ENCODE measurements around the gene DPY30.

DNA sequence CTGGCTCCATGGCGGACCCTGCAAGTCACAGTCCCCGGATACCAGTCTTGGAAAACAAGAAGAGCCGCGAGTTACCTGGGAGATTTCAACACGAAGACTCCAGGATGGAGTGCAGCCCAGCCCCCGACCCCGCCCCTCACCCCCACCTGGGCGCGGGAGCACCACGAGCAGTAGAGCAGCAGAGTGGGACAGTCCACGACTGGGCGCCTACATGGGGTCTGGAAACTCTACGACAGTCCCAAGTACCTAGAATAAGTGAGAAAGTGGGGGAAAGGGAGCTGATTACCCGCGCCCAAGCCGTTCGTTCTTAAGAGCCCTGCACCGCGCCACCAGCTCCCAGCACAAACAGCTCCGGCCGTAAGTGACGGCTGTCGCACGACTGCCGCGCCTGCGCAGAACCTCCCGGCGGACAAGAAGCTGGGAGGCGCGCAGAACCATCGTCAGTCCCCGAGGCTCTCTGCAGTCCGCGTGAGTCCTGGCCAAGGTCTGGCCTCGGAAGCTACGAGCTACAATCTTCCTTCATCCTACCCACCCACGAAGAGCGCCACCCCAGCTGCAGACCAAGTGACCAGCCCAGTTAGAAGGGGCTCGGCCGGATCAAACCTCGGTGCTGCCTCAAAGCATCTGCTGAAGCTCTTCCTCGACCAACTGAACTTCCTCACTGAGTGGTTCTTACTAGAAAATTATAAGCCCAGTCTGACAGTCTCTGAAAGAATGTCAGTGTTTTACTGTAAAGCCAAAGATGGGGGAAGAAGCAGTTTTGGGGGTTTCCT is at the start of gene DPY30:
- TF ChIP-seq, protein P1, sequence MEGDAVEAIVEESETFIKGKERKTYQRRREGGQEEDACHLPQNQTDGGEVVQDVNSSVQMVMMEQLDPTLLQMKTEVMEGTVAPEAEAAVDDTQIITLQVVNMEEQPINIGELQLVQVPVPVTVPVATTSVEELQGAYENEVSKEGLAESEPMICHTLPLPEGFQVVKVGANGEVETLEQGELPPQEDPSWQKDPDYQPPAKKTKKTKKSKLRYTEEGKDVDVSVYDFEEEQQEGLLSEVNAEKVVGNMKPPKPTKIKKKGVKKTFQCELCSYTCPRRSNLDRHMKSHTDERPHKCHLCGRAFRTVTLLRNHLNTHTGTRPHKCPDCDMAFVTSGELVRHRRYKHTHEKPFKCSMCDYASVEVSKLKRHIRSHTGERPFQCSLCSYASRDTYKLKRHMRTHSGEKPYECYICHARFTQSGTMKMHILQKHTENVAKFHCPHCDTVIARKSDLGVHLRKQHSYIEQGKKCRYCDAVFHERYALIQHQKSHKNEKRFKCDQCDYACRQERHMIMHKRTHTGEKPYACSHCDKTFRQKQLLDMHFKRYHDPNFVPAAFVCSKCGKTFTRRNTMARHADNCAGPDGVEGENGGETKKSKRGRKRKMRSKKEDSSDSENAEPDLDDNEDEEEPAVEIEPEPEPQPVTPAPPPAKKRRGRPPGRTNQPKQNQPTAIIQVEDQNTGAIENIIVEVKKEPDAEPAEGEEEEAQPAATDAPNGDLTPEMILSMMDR (conservative IDR thresholded peaks at IDR 0.05 in 1 of 2, IDR thresholded peaks at IDR 0.05 in 1 of 2; ENCODE audit: extremely low read depth in 1 of 2, insufficient read depth in 1 of 2, low read depth in 1 of 2, low read length in 2 of 2): no peak
- TF ChIP-seq EZH2 (IDR thresholded peaks at IDR 0.05; ENCODE audit: borderline replicate concordance, low read length): no peak

All from mammary epithelial cell (primary cell).